Medulla oblongata (tissue), 1 donor: ENCODE results near the gene FOXN3.
A peak's percentile ranks its signal among the peaks of the same experiment; 100 is the strongest.

Experiments used
- DNase-seq: peaks from one replicate; pipeline ENCODE4 v3.0.0-alpha.2; 2015; ENCODE audit errors: extremely low spot score

The FOXN3 gene

GRCh38 chr14:89249972-89250654, 166.9 kb downstream of the FOXN3 start:
- DNase-seq, result no peak

GRCh38 chr14:89249065-89249695, 167.9 kb downstream of the FOXN3 start:
- DNase-seq, result no peak

- no peak for DNase-seq
Observed at GRCh38 chr14:89248411-89249064, 168.5 kb downstream of the FOXN3 start.

DNA sequence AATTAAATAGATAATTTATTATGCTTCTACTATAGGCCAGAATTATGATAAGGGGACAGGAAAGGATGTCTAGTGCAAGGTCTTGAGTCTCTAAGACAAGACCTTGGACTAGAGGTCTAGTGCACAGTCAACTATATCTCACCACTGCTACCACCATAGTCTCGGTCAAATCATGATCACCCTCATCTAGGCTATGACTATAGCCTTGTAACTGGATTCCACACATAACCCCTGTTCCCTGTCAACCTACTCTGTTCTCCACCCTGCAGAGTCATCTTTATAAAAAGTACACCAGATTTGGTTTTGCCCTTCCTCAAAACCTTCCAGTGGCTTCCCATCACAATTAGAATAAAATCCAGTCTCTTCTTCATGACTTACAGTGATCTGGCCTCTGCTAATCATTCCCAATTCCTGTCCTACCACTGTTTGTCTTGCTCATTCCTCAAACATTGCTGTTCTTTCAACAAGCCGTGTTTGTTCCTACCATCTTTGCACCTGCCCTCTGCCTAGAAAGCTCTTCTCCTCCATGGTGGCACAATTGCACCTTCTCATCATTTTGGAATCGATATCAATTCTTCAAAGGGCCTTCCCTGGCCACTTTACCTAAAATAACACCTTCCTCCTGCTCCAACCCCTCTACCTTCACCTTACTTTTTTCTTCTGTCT, 169.4 kb downstream of the FOXN3 start:
- DNase-seq, result no peak

GRCh38 chr14:89246290-89246689, 170.7 kb downstream of the FOXN3 start:
- no peak for DNase-seq

- DNase-seq, result no peak
Observed at GRCh38 chr14:89245802-89246201, 171.2 kb downstream of the FOXN3 start.

GRCh38 chr14:89244720-89245119, 172.3 kb downstream of the FOXN3 start:
- no peak for DNase-seq

- DNase-seq, result no peak
Observed at GRCh38 chr14:89243741-89244140, 173.3 kb downstream of the FOXN3 start.

DNA sequence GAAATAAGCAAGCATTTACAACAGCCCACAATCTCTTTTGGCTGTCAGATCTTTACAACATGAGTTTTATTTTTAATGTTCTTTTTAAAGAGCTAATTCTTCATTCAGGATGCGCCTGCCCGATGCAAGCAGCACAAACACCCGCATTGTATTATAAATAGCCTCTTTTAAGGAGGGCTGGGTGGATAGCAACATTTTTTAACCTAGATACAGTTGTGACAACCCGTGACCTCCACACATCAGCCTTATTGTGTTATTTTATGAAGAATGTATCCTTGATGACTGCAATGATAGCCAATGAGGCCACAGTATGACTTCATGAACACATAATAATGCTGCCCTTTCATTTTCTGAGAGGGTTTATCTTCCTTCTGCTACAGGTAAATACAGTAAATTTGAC, 173.7 kb downstream of the FOXN3 start:
- DNase-seq, result peak; percentile 27

- DNase-seq, result peak; percentile 29
Observed at GRCh38 chr14:89242652-89243279, 174.3 kb downstream of the FOXN3 start.

- no peak for DNase-seq
Observed at GRCh38 chr14:89241934-89242651, 174.9 kb downstream of the FOXN3 start.

GRCh38 chr14:89241257-89241656, 175.8 kb downstream of the FOXN3 start:
- DNase-seq, result no peak

DNA sequence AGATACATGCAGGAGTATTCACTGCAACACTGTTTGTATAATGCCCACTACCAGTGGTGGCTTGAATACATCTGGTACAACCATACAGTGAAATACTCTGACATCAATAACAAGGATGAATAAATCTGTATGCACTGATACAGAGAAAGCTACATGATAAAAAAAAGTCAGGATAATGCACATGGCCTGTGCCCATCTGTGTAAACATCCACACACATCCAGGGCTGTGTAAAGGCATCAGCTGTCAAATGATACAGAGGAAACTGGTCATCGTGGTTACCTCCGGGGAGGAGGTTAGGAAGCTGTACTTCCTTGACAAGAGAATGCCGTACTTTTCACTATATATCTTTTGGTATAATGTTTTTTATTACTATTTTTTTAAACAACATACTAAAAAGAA, 176.6 kb downstream of the FOXN3 start:
- no peak for DNase-seq

GRCh38 chr14:89239023-89239422, 178.0 kb downstream of the FOXN3 start:
- DNase-seq, result no peak

GRCh38 chr14:89237921-89238529, 179.0 kb downstream of the FOXN3 start:
- DNase-seq, result no peak

DNA sequence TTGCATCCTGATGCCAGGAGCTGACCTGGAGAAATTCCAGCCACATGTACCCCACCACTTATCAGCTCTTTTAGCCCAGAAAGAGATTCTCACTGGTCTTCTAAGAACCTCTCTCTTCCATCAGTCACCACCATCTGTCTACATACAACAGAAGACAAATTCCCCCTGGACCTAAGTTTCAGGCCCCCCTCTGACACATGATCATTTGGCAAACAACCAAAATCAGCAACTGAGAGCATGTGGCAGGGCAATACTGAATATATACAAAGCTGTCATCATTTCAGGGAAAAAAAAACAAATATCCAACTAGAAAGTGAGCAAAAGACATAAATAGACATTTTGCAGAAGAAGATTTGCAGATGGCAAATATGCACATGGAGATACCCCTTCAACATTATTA, 180.2 kb downstream of the FOXN3 start:
- DNase-seq, result no peak

DNA sequence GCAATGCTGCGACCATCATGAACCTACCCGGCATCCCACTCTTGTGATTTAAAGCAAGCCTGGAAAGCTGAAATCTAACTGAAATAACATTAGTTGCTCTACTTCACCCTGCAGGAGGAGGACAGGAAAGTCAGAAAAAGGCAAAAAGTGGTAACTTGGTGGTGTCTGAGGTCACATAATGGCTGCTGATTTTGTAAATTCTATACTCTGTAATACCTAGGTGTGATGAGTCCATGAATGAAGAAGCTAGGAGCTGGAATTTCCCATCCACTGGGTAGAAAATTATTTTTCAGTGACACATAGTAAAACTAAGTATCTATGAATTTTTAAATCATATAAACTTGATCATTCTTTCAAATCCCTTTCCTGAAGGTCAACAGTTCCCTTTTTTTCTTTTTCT, 183.8 kb downstream of the FOXN3 start:
- no peak for DNase-seq

DNA sequence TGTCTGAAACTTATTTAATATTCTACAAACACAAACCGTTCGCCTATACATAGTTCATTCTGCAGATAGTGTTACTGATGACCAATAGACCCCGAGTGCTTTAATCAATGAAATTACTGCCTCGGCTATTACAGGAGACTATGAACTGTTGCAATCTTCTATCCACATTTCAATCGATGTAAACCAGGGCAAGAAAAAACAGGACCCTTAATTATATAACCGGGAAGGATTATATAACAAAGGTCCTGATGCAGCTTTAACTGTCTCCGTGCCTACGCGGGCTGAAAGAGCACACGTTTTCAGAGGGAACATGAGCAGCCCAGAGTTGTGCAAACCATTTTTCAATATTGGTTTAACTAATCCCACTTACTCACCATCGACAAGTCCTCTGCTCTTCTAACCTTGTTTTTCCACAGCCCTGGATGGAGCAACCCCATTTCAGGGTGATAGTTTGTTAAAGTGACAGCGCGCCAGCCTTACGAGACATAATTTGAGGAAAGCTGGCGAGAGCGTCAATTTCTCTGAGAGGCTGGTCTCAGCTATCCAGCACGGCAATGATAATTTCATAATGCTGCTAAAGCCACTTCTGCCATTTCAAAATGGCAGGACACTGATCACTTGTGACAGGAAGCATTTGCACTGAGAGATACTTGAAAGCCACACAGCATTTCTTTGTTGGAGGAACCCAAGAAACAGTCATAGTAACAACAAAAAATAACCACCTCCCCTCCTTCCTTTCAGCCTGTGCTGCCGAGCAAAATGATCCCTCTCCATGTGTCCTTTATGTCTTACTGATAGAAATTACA, 184.6 kb downstream of the FOXN3 start:
- no peak for DNase-seq

DNA sequence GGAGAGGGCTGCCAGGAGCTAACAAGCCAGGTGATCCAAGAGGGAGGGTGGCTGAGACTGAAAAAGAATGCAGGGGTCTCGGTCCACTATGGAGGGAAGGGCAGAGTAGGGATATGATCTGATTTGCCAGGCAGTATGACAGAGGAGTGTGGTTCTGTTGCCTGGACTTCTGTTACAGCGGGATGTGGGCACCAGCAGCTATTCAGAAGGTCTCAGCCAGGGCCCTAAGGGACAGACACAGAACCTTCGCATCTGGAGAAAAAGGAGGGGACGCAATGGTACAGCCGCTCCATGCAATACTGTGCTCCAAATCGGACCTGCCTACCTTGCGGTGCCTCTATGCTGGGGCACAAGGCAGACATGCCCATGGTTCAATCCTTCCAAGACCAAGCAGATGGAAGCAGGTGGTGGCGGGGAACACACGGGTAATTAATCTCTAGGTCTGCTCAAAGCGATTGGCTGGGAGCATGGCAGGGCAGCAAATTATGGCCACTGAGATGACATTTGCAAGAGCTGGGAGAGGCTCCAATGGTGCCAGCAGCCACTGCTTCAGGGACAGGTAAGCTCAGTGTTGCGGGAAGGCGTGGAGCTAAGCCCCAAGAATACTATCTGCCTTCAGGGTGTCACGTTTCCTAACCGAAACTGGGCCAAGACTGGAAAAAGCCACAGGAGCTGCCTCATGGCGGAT, 185.5 kb downstream of the FOXN3 start:
- no peak for DNase-seq
